ENCODE results near the gene NYAP2. TPM values are rescaled to one million over a fixed set of nuclear protein-coding genes. Genes with fewer than 3 reads are reported as not detected.

The NYAP2 gene
- total RNA-seq, 2 donors from 2014 or later, result 0.05 to 0.12 TPM

DNA sequence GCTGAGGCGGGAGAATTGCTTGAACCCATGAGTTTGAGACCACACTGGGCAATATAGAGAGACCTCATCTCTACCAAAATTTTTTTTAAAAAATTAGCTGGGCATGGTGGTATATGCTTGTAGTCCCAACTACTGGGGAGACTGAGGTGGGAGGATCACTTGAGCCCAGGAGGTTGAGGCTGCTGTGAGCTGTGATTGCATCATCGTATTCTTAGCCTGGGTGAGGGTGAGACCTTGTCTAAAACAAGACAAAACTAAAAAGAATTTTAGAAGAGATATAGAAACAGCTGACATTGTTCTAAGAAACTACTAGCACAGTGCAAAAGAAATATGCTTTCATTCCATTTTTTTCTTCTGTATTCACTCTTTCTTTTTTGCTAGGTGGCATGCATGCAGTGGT lies 298.4 kb downstream of the NYAP2 start:
- H3K27ac ChIP-seq, result no peak overlapping the region
- H3K27me3 ChIP-seq, result no peaks in the 10 kb centered on the region
- no peaks in the 10 kb centered on the region for H3K9me3 ChIP-seq
- intact Hi-C loops (cut with DNase I), result no loop called here
- H3K36me3 ChIP-seq, result no peaks in the 10 kb centered on the region
- TF ChIP-seq, protein P1, sequence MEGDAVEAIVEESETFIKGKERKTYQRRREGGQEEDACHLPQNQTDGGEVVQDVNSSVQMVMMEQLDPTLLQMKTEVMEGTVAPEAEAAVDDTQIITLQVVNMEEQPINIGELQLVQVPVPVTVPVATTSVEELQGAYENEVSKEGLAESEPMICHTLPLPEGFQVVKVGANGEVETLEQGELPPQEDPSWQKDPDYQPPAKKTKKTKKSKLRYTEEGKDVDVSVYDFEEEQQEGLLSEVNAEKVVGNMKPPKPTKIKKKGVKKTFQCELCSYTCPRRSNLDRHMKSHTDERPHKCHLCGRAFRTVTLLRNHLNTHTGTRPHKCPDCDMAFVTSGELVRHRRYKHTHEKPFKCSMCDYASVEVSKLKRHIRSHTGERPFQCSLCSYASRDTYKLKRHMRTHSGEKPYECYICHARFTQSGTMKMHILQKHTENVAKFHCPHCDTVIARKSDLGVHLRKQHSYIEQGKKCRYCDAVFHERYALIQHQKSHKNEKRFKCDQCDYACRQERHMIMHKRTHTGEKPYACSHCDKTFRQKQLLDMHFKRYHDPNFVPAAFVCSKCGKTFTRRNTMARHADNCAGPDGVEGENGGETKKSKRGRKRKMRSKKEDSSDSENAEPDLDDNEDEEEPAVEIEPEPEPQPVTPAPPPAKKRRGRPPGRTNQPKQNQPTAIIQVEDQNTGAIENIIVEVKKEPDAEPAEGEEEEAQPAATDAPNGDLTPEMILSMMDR (IDR thresholded peaks at IDR 0.05), result no peak
- no peak for DNase-seq
- H3K4me3 ChIP-seq, result no peak overlapping the region
- H3K4me1 ChIP-seq, result no peaks in the 10 kb centered on the region
- no peak overlapping the region for H3K9ac ChIP-seq (ENCODE audit: low read depth in 2 of 2, low read length in 2 of 2)
